A673 (cell line): ENCODE data around the gene DPH3.

ENCODE experiments used
- CTCF ChIP-seq: fragments of 300-800, 200-600 bp; sonication (generic); conservative IDR thresholded peaks from 2 replicates; pipeline ENCODE4 v1.5.1; 2017; ENCODE audit warnings: low read depth, mild to moderate bottlenecking, antibody characterized with exemption, low read length, moderate library complexity, mixed read lengths
- EZH2 ChIP-seq: fragments of 200-600 bp; sonication (generic); IDR thresholded peaks from 2 replicates; pipeline ENCODE4 v1.6.1; 2017; ENCODE audit warnings: borderline replicate concordance, low read depth, mild to moderate bottlenecking, mixed read lengths, antibody characterized with exemption, low read length; ENCODE audit not compliant: poor library complexity, severe bottlenecking

DNA sequence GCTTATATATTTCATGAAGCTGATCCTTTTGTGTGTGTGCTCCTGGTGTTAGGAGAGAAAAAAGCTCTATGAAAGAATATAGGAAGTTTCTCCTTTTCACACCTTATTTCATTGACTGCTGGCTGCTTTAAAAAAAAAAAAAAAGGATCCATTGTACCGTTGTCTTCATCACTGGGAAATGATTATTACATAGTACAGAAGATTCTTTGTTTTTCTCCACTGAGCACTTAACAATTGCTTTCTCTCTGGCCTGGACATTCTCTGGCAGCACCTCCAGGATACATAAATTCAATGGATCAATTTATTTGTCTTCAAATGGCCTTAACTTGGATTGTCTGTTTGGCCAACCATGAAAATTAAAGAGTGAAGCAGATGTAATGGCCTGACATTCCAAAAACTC, 37.2 kb downstream of the DPH3 start:
- TF ChIP-seq CTCF (no peak), EZH2 (no peak)
